ENCODE measurements around the gene TFEB. TPM values are rescaled to one million over a fixed set of nuclear protein-coding genes. Genes with fewer than 3 reads are reported as not detected.

TFEB gene
- total and polyA plus RNA-seq, 10 of the 15 experiments (the other 5 are each of a cell fraction or from before 2014, with no cell fraction given): 0.84 to 108 (median 60.8) TPM

DNA sequence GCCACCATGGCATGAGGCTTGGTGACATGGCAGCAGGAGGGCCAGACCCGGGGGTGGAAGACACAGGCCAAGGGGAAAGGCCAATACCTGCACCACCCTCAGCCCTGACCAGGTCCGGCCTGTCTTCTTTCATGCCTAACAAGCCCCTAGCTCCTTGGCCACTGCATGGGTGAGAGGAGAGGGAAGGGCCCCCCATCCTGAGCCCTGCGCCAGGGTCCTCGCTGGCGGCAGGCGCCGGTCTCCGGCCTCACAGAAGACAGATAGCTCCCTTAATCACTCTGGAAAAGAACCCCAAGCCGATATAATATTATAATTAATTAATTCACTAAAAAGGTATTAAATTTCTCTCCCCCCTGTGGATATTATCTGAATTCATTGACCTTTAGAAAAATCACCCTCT is 55.7 kb downstream of the TFEB start:
- Histone ChIP-seq H3K36me3 (ENCODE audit: control insufficient read depth in 2 of 2, insufficient read depth in 2 of 2, low read length in 1 of 2) (peaks cover 0 to 9% of the 10 kb centered on the region in 2 experiments; a peak in 2 of 4 replicates), H3K27me3 (replicated peaks in 1 of 2; ENCODE audit: control insufficient read depth in 2 of 2, insufficient read depth in 2 of 2, low read length in 1 of 2) (no peaks in the 10 kb centered on the region), H4K20me1 (ENCODE audit: control insufficient read depth, insufficient read depth) (0 out of 2 replicates have a peak, but pooled peaks cover 3% of the 10 kb centered on the region), H3K4me3 (no peak overlapping the region), H3K4me2 (ENCODE audit: control insufficient read depth, insufficient read depth) (no peak overlapping the region), H3K9me3 (replicated peaks; ENCODE audit: control insufficient read depth, insufficient read depth, low read length) (no peaks in the 10 kb centered on the region), H2AFZ (ENCODE audit: control insufficient read depth, low read depth, low read length) (no peak overlapping the region), H3K27ac (ENCODE audit: control insufficient read depth, insufficient read depth) (no peak overlapping the region), H3K79me2 (ENCODE audit: control insufficient read depth, insufficient read depth, low read length) (no peaks in the 10 kb centered on the region), H3K4me1 (ENCODE audit: control insufficient read depth, insufficient read depth, low read length) (no peaks in the 10 kb centered on the region), H3K9ac (ENCODE audit: control insufficient read depth, insufficient read depth, low read length) (no peak overlapping the region)
- ChIA-PET CTCF (interaction anchor here (0.7 to 4.4 kb wide), 11 partner anchors 9 to 577 kb away, joined by 3 to 38 read pairs (median 4); no protein-coding TSS in a partner anchor), POLR2A (no interaction called here), RAD21 (ENCODE audit: unreplicated experiment) (interaction anchor here (0.8 to 4.0 kb wide), 3 partner anchors 77 to 311 kb away, joined by 3 to 23 read pairs (median 3); no protein-coding TSS in a partner anchor), SMC1A (ENCODE audit: uncharacterized antibody, unreplicated experiment) (no interaction called here)
- DNase-seq (ENCODE audit: low read depth, low spot score) (no peak), ATAC-seq (no peak), FAIRE-seq (no peak)
- in situ Hi-C loops (cut with MboI): loop anchor here (10.0 kb wide), 1 partner anchor 75 kb away; no protein-coding TSS in a partner anchor
- BruUV-seq (replicated peaks): no TSS peak
- TF ChIP-seq, protein P1, sequence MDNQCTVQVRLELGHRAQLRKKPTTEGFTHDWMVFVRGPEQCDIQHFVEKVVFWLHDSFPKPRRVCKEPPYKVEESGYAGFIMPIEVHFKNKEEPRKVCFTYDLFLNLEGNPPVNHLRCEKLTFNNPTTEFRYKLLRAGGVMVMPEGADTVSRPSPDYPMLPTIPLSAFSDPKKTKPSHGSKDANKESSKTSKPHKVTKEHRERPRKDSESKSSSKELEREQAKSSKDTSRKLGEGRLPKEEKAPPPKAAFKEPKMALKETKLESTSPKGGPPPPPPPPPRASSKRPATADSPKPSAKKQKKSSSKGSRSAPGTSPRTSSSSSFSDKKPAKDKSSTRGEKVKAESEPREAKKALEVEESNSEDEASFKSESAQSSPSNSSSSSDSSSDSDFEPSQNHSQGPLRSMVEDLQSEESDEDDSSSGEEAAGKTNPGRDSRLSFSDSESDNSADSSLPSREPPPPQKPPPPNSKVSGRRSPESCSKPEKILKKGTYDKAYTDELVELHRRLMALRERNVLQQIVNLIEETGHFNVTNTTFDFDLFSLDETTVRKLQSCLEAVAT (IDR thresholded peaks at IDR 0.05): no peak
- TF ChIP-seq TARDBP (IDR thresholded peaks at IDR 0.05; ENCODE audit: borderline replicate concordance) (no peak), MEF2B (IDR thresholded peaks at IDR 0.05; ENCODE audit: partially characterized antibody, poor library complexity, severe bottlenecking) (no peak)
- TF ChIP-seq, protein P2, sequence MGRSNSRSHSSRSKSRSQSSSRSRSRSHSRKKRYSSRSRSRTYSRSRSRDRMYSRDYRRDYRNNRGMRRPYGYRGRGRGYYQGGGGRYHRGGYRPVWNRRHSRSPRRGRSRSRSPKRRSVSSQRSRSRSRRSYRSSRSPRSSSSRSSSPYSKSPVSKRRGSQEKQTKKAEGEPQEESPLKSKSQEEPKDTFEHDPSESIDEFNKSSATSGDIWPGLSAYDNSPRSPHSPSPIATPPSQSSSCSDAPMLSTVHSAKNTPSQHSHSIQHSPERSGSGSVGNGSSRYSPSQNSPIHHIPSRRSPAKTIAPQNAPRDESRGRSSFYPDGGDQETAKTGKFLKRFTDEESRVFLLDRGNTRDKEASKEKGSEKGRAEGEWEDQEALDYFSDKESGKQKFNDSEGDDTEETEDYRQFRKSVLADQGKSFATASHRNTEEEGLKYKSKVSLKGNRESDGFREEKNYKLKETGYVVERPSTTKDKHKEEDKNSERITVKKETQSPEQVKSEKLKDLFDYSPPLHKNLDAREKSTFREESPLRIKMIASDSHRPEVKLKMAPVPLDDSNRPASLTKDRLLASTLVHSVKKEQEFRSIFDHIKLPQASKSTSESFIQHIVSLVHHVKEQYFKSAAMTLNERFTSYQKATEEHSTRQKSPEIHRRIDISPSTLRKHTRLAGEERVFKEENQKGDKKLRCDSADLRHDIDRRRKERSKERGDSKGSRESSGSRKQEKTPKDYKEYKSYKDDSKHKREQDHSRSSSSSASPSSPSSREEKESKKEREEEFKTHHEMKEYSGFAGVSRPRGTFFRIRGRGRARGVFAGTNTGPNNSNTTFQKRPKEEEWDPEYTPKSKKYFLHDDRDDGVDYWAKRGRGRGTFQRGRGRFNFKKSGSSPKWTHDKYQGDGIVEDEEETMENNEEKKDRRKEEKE (IDR thresholded peaks at IDR 0.05): no peak
- intact Hi-C loops (cut with micrococcal nuclease; ENCODE audit: unreplicated experiment): no loop called here
- 83% methylated on average over 9 of the region's 9 CpGs for WGBS (ENCODE audit: insufficient coverage, insufficient replicate concordance, low lambda C conversion rate, missing lambda C conversion rate)

Data from GM12878 (cell line).